HG02642 (cell line): Measurements from ENCODE around the gene SF3A1.
A peak's percentile ranks its signal among the peaks of the same experiment; 100 is the strongest.

Experiments used
- ATAC-seq: cut with Tn5 transposase; IDR thresholded peaks from one replicate; pipeline ENCODE4 v1.9.1; 2021; ENCODE audit warnings: mild to moderate bottlenecking; ENCODE audit not compliant: unreplicated experiment, poor library complexity

Gene SF3A1

DNA sequence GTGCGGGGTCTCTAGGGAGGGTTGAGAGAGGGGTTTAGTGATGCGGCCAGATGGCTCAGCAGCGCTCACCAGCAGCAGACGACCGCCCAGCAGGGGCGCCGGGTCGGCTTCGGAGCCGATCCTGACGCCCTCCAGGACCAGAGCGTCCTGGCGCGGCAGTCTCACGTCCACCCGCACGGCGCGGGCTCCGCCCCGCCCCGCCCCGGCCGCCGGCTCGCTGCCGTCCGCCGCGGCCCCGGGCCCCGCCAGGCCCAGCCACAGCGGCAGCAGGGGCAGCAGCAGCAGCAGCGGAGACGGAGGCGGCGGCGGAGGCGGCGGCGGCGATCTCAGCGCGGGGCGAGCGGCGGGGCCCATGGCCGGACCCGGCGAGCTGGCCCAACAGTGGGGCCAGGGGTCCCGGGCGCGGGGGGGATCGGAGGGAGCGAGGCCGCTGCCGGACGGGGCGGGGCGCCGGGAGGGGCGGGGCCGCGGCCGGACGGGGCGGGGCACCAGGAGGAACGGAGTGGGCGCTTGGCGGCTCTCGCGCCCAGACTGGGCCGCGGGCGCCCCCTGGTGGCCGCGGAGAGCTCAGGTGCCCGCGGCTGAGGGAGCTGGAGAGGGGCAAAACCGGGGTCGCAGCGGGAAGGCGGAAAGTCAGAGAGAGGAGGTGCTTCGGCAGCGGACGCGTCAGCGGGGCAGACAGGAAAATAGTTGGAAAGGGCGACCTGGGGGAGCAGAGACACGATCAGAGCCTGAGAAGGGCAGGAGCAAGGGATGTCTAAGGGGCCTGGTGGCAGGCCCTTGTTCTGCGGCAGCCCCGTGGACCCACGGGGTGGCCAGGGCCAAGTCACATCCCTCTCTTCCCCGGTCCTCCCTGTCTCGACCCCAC is 30.5 kb upstream of the SF3A1 start, which contains the start of gene RNF215:
TSS of gene RNF215 (minus strand) at position 452 of the 868 bp plus-strand sequence. CDS start at position 354, 98 bp downstream.
- ATAC-seq = peak; percentile 81

DNA sequence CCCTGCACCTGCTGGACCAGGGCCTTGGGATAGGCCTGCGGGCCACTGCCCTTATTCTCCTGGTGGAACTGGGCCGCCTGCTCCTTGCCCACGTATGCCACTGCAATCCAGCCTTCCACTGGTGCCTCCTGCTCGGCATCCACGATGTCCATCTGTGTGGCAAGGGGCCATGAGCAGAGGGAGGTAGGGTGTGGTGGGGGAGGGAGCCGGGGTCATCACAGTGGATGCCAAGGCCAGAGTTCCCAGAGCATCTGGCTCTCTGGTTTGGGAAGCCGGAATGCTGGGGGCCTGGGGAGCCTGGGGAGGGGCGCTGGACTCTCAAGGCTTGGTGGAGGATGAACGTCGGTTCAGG is 29.9 kb upstream of the SF3A1 start:
- ATAC-seq = no peak

DNA sequence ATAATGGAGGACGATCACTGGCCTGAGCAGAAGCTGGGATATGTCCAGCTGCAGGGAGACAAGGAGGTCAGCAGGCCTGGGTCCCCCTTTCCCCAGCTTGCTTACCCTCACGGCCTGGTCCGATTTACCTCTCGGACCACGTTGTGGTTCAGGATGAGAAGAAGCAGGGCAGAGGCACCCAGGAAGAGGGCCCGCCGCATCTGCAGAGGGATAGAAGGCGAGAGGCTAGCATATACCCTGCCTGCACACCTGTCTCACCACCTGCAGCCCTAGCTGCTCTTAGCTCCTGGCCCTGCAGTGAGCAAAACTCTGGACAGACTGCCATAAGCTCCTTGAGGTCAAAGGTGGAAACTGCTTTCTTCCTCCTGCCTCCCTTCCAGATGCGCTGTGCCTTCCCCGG is 29.2 kb upstream of the SF3A1 start:
- ATAC-seq = no peak

DNA sequence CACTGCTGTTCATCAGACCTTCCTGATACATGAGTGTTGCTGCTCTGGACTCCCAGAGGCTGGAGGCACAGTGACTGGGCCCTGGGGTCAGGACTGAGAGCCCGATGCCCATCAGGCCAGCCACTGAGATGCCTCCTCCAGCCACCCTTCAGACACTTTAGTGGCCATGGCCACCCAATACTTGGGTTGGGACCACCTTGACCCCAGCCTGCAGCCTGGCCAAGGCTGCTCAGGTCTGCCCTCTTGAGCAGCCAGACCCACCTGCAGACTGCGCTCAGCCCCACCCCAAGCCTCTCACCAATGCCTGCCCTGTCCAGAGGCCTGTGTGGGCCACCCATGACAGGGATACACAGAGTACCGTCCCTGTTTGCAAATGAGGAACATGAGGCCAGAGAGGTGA is 26.4 kb upstream of the SF3A1 start:
- no peak for ATAC-seq

DNA sequence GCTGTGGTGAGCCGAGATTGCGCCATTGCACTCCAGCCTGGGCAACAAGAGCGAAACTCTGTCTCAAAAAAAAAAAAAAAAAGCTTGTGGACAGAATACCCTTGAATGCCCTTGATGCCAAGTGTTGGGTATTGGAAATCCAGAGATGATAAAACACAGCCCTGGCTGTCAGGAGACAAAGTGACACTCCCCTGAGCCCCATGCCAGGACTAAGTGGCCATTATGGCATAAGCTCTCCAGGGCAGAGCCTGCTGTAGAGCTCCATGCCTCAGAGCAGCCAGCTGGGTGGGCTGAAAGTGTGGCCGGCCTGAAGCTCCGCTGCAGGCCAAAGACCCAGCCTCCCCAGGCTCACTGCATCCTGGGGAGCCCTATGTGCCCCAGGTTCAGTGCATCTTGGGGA is 25.6 kb upstream of the SF3A1 start:
- no peak for ATAC-seq

DNA sequence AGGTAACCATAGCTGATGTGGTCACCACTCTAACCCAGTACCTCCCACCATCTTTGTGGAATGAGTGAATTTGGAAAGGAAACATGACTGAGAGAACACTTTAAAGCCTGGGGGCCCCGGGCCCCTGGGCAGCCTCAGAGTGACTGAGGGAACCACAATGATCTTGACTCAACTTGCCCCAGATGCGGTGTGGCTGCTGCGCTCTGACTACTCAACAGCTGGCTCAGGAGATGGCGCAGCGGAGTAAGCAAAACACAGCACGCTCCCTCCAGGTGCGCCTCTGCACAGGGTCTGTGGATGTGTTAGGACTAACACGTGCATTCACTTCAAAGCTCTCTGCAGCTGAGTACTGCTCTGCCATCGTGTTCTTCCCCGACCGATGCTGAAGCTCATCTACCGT is 24.6 kb upstream of the SF3A1 start:
- no peak for ATAC-seq

DNA sequence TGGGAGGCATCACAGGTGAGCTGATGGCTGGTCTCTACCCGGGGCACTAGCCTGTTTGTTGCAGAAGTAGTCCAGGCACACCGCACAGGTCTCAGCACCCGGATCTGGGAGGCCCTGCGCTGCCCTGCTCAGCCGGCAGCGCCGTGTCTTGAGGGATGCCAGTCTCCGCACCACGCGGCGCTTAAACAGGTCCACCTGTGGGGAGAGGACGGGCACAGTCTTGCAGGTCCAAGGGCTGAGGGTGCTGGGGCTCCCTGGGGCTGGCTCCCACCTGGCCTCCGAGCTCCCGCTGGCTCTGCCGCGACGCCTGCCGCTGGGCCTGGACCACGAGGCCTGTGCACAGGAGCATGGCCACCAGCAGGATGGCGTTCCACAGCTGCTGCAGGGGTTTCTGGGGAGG is 23.3 kb upstream of the SF3A1 start:
- no peak for ATAC-seq

DNA sequence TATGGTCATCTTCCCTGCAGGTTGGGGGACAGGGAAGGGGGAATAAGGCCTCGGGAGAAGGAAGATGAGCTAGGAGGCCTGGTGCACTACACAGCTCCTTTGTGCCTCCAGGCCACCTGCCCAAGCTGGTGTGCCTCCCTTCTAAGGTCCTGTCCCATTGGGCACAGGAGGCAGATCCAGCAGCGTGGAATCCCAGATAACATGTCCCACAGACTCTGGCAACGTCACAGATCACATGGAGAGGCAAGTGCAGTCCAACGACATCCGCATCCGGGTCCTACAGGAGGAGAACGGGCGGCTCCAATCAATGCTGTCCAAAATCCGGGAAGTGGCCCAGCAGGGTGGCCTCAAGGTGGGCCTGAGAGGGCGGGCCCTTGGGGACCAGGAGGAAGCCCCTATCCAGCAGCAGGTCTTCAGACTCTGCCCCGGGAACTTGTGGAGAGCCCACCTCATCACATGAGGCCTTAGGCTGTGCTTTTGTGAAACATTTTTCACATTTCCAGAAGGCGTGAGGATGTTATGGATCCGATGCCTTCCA is 18.7 kb upstream of the SF3A1 start:
- ATAC-seq = no peak

DNA sequence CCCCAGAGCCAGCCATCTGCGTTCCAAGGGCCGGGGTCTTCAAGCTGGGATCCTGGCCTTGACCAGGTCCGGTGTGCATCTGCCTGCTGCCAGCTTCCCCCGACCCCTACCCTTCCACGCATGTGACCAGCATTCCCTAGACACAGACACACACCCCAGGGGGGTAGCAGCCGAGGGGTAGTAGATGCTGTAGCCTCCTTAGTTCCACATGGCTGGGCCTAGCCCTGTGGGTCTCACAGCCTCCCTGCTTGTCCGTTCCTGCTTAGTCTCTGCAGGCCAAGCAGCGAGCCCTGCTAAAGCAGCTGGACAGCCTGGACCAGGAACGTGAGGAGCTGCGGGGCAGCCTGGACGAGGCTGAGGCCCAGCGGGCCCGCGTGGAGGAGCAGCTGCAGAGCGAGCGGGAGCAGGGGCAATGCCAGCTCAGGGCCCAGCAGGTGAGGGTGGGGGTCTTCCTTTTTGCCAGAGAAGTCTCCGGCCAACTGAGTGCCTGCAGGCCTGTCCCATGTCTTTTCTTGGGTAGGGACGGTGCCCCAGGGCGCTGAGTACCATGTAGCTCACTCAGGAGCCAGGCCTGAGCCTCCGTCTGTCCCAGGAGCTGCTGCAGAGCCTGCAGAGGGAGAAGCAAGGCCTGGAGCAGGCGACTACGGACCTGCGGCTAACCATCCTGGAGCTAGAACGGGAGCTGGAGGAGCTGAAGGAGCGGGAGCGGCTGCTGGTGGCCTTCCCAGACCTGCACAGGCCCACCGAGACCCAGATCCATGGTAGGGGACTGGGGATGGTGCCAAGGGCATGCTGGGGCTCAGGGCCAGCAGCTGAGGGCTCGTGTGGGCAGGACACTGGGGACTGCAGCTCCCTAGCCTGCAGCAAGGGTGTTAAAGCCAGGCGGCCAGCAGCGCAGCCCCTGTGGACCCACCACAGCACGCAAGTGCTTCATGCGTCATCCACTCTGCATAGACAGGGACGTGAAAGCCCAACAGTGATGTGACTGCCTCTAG is 16.9 kb upstream of the SF3A1 start:
- ATAC-seq = no peak

DNA sequence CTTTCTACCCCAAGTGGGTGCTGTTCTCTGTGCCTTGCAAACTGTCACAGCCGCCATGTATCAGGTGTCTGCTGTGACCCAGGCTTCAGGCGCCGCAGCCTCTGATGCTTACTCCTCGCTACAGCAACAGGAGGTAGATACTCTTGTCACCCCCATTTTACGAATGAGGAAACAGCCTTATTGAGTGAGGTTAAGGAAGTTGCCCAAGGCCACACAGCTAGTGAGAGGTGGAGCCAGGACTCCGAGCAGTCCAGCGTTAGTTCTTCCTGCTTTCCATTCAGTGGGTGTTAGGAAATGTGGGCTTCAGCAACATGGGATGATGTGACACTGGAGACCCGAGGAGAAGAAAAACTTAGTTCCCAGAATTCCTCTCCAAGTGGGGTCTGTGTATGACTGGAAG is 16.2 kb upstream of the SF3A1 start:
- ATAC-seq = no peak

DNA sequence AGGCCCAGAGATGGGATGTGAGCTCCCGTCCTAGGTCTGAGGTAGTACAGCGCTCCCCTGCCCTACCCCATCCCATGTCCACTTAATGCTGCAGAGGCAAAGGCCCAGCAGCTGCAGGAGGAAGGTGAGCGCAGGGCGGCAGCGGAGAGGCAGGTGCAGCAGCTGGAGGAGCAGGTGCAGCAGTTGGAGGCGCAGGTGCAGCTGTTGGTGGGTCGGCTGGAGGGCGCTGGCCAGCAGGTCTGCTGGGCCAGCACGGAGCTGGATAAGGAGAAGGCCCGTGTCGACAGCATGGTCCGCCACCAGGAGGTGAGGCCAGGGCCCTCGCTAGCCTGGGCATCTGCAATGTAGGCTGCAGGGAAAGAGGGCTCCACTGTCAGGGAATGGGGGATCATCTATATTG is 15.3 kb upstream of the SF3A1 start:
- ATAC-seq = no peak

DNA sequence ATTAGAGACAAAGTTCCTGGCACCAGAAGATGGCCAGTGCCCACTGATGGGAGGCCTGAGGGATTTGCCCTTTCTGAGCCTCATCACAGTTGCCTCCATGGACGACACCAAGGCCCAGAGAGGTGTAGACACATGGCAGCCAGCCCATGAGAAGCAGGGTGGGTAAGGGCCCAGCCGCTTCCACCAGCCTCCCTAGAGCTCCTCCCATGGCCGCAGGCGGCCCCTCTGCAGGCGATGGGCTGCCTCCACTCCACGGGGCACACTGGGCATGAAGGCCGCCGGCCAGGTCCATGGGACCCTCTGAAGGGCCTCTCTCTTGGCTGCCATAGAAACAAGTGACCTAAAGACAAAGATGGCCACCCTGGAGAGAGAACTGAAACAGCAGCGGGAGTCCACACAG is 14.6 kb upstream of the SF3A1 start:
- ATAC-seq = no peak

DNA sequence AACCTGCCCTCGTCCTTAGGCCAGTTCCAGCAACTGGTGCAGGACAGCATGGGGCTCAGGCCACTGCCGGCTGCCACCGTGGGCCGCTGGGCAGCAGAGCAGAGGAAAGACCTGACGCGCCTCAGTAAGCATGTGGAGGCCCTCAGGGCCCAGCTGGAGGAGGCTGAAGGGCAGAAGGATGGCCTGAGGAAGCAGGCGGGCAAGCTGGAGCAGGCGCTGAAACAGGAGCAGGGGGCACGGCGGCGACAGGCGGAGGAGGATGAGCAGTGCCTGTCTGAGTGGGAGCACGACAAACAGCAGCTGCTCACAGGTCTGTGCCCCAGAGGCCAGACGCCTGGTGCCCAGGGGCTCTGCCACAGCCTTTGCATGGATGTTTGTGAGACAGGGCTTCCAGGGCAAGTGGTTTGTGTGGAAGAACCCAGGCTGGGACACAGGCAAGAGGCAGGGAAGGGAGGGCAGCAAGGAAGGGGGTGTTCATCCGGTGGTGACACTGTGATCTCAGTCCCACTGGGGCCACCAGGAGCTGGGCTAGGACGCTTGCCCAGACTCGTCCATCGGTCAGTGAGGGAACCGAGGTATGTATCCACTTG is 14.0 kb upstream of the SF3A1 start:
- no peak for ATAC-seq

DNA sequence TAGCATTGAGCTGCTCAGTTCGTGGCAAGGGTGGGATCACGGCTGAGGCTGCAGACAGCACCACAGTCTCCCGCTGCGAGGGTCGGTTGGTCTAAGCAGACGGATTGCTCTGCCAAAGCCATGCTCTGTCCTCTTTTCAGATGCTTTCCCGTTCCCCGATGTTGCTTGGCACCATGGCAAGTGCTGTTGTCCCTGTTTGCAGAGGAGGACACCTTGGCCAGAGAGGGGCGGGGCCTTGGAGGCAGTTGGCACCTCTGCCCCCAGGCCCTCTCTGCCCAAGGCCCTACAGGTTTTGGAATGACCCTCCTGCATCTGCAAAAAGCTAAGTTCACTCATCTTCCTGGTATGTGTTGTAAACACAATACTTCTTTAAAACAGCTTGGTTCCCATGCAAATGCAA is 11.7 kb upstream of the SF3A1 start:
- no peak for ATAC-seq

DNA sequence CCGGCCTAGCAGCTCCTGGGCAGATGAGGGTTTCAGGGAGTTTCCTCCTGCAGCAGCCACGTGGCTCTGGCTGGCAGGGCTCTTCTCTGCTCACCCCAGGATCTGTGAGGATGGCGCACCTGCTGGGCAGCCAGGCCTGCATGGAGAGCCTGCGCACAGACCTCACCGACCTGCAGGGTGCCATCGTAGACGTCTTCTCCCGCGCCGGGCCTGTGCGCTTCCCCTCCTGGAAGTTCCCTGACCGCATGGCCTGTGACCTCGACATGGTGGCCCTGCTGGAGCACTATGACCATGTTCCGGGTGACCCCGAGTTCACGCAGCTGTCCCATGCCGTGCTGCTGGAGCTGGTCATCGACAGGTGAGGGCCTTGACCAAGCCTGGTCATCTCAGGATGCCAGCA is 9.2 kb upstream of the SF3A1 start:
- no peak for ATAC-seq

DNA sequence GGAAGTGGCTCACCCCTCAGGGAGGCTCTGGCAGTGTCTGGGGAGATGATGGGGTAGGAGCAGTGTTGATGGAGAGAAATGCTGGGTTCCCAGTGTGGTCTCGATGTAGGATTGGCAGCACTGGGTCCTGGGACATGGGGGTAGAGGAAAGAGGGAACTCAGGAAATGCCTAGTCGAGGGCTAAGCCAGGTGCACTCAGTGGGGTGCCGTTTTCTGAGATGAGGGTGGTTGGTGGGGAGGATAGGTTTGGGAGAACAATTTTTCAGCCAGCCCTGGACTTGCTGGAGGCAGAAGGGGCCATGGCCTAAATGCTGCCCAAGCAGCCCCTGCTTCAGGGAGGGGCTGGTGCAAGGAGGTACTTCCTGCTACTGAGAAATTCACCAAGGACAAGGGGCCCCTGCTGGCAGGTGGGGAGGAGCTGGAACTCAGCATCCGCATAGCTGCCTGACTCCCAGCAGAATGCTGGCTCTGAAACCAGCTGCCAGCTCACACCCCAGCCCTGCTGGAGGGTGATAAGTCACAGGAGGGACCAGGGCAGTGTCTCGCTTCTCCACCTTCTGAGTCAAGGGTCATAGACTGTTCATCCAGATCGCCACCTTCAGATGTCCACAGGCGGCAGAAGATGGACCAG is 6.1 kb upstream of the SF3A1 start:
- ATAC-seq = no peak

DNA sequence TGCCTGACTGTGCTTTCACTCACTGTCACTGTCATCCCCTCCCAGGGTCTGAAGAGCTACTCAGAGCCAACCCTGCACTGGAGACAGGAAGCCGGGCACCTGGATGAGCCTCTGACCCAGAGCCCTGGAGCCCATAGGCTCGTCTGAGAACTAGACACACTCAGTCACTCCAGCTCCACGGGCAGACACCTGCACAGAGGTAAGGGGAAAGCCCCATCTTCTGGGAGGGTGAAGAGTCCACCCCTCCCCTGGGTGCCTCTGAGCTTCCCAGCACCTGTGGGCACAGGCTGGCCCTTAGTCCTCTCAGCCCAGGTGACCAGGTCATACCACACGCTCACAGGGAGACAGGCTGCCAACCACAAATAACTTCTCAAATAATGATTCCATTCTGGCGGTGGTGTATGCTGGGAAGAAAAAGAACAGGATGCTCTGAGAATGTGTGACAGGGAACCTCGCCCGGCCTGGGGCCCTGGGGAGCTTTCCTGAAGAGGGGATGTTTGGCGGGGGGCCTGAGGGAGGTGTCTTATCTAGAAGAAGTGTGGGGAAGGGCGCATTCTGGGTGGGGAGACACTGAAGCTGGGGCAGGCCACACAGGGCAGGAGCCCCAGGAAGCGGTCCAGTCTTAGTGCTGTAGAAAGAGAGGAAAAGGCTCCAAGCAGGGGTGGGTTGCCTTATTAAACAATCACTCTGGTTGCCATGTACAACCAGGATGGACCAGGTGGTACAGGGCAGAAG is 5.4 kb upstream of the SF3A1 start:
- no peak for ATAC-seq

DNA sequence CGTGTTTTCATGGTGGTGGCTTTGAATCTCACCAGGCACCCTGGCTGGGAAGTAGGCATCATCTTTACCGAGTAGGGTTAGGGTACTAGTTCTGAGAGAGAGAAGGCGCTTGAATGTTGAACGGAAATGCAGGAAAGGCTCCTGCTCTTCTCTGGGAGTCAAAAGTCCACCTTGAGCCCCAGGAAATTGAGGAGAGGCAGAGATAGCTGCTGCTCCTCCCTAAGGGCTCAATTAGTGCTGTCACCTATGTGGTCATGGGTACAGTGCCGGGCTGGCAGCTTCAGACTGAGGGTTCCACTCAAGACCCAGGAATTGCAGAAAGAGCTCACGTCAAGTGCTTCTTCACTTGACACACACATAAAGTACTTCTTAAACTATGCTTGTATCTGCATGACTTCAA is 1.8 kb upstream of the SF3A1 start:
- no peak for ATAC-seq

DNA sequence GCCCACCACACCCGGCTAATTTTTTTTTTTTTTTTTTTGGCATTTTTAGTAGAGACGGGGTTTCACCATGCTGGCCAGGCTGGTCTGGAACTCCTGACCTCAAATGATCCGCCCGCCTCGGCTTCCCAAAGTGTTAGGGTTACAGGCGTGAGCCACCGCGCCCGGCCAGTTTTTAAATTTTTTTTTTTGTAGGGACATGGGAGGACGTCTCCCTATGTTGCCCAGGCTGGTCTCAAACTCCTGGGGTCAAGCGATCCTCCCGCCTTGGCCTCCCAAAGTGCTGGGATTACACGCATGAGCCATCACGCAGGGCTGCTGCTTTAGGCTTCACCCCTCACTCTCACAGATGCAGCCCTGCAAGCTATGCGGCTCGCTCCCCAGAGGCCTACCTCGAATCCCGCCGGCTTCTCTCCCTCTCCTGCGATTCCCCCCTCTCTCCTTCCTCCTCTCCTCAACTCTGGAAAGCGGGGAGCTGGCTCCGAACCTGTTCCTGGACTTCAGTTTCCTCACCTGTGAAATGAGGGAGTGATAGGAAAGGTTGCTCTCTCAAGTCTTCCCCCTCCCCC is 1.0 kb upstream of the SF3A1 start:
- ATAC-seq = no peak
